ENCODE measurements around the gene BPIFA2.

BPIFA2 gene

DNA sequence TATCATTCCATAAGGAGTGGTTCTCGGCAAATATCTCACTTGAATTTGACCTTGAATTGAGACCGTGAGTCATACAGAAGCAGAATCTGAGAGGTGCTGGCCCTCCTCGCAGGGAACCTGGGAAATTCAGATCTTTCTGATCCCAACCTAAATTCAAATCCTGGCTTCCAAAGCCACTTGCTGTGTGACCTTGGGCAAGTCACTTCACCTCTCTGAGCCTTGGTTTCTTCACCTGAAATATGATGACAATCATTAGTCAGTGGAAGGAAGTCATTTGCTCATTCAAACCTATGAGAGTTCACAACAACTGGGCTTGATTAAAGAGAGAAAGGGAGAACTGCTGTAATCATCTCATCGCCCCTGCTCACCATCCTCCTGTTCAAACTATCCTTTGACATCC, 56.4 kb downstream of the BPIFA2 start:
- TF ChIP-seq TCF12 (IDR thresholded peaks at IDR 0.05; ENCODE audit: low read depth) (no peak), EP300 (IDR thresholded peaks at IDR 0.05; ENCODE audit: borderline replicate concordance) (no peak), CEBPB (IDR thresholded peaks at IDR 0.05) (no peak), FOXM1 (IDR thresholded peaks at IDR 0.05; ENCODE audit: borderline replicate concordance, low read depth) (no peak), TEAD4 (IDR thresholded peaks at IDR 0.05) (no peak), REST (IDR thresholded peaks at IDR 0.05; ENCODE audit: low read depth) (no peak)

- TF ChIP-seq CEBPB (IDR thresholded peaks at IDR 0.05) (no peak), FOXM1 (IDR thresholded peaks at IDR 0.05; ENCODE audit: borderline replicate concordance, low read depth) (no peak), EGR1 (IDR thresholded peaks at IDR 0.05) (no peak), RAD21 (IDR thresholded peaks at IDR 0.05; ENCODE audit: low read depth) (no peak), ZBTB7A (IDR thresholded peaks at IDR 0.05; ENCODE audit: low read depth) (no peak), TEAD4 (IDR thresholded peaks at IDR 0.05) (no peak), CREB1 (IDR thresholded peaks at IDR 0.05; ENCODE audit: low read depth) (no peak), TCF12 (IDR thresholded peaks at IDR 0.05; ENCODE audit: low read depth) (no peak), YY1 (IDR thresholded peaks at IDR 0.05; ENCODE audit: low read depth) (no peak), USF1 (IDR thresholded peaks at IDR 0.05) (no peak), REST (IDR thresholded peaks at IDR 0.05; ENCODE audit: low read depth) (no peak), EP300 (IDR thresholded peaks at IDR 0.05; ENCODE audit: borderline replicate concordance) (no peak), TAF1 (IDR thresholded peaks at IDR 0.05; ENCODE audit: low read depth) (no peak), NFIC (IDR thresholded peaks at IDR 0.05) (no peak)
- TF ChIP-seq, protein P1, sequence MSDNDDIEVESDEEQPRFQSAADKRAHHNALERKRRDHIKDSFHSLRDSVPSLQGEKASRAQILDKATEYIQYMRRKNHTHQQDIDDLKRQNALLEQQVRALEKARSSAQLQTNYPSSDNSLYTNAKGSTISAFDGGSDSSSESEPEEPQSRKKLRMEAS (IDR thresholded peaks at IDR 0.05), result no peak
Measured at GRCh38 chr20:33229843-33230242, 61.9 kb downstream of the BPIFA2 start.
